Mucosa of stomach (tissue), 1 donor: ENCODE data around the gene GAGE10.
"Not testable (repeated sequence)": the region's sequence is repeated elsewhere in the genome, so short reads cannot be mapped to it uniquely, and the experiment has no call there.

Experiments
- H3K27me3 ChIP-seq: one replicate; pipeline ENCODE4 v1.7.0; 2013; ENCODE audit warnings: mild to moderate bottlenecking, low read length; ENCODE audit not compliant: control insufficient read depth, insufficient read depth
- H3K36me3 ChIP-seq: one replicate; pipeline ENCODE4 v1.7.0; 2013; ENCODE audit warnings: low read length; ENCODE audit not compliant: control insufficient read depth, insufficient read depth
- H3K4me1 ChIP-seq: one replicate; pipeline ENCODE4 v1.7.0; 2013; ENCODE audit warnings: mild to moderate bottlenecking, low read length; ENCODE audit not compliant: control insufficient read depth, insufficient read depth
- H3K4me3 ChIP-seq: one replicate; pipeline ENCODE4 v1.7.0; 2013; ENCODE audit warnings: low read length
- H3K9ac ChIP-seq: one replicate; pipeline ENCODE4 v1.7.0; 2013; ENCODE audit warnings: mild to moderate bottlenecking, low read length, moderate library complexity
- H3K9me3 ChIP-seq: one replicate; pipeline ENCODE4 v1.7.0; 2013; ENCODE audit warnings: mild to moderate bottlenecking, low read length, moderate library complexity; ENCODE audit not compliant: control insufficient read depth
- donor health status: Pancreatic carcinoma.

The GAGE10 gene

GRCh38 chrX:49308604-49309269 lies 5.3 kb downstream of the GAGE10 start:
- Histone ChIP-seq H3K9ac (no peak overlapping the region), H3K4me3 (no peak overlapping the region), H3K36me3 (no peaks in the 10 kb centered on the region), H3K27me3 (no peaks in the 10 kb centered on the region), H3K9me3 (no peaks in the 10 kb centered on the region), H3K4me1 (no peaks in the 10 kb centered on the region)

GRCh38 chrX:49309401-49309981 lies 6.0 kb downstream of the GAGE10 start:
- no peaks in the 10 kb centered on the region for H3K9me3 ChIP-seq
- no peak overlapping the region for H3K4me3 ChIP-seq
- H3K27me3 ChIP-seq: no peaks in the 10 kb centered on the region
- H3K36me3 ChIP-seq: no peaks in the 10 kb centered on the region
- H3K9ac ChIP-seq: peak overlapping the region; percentile 68
- H3K4me1 ChIP-seq: no peaks in the 10 kb centered on the region

GRCh38 chrX:49310371-49310770 lies 6.9 kb downstream of the GAGE10 start:
- H3K4me1 ChIP-seq: no peaks in the 10 kb centered on the region
- no peak overlapping the region for H3K4me3 ChIP-seq
- no peak overlapping the region for H3K9ac ChIP-seq
- no peaks in the 10 kb centered on the region for H3K9me3 ChIP-seq
- no peaks in the 10 kb centered on the region for H3K36me3 ChIP-seq
- no peaks in the 10 kb centered on the region for H3K27me3 ChIP-seq

DNA sequence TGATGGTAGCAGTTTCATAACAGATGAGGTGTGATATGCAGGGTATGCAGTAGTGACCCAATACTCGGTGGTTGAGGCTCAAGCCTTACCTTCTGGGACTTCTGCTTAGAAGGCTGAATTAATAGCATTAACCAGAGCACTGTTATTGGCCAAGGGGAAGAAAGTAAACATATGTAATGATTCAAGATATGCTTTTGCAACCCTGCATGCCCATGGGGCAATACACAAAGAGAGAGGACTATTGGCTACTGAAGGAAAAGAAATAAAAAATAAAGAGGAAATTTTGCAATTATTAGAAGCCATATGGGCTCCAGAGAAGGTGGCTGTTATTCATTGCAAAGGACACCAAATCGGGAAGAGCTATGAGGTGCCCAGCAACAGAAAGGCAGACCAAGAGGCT lies 8.7 kb downstream of the GAGE10 start:
- Histone ChIP-seq H3K9ac (no peak overlapping the region), H3K27me3 (no peaks in the 10 kb centered on the region), H3K4me3 (no peak overlapping the region), H3K9me3 (no peaks in the 10 kb centered on the region), H3K4me1 (no peaks in the 10 kb centered on the region), H3K36me3 (no peaks in the 10 kb centered on the region)

- no peak overlapping the region for H3K9ac ChIP-seq
- H3K4me3 ChIP-seq: no peak overlapping the region
- H3K36me3 ChIP-seq: no peaks in the 10 kb centered on the region
- H3K27me3 ChIP-seq: no peaks in the 10 kb centered on the region
- H3K4me1 ChIP-seq: no peaks in the 10 kb centered on the region
- H3K9me3 ChIP-seq: no peaks in the 10 kb centered on the region
These were observed 12.6 kb downstream of the GAGE10 start for GRCh38 chrX:49316085-49316484.

- not testable (repeated sequence) for H3K9me3 ChIP-seq, H3K27me3 ChIP-seq, H3K9ac ChIP-seq, H3K4me3 ChIP-seq, H3K36me3 ChIP-seq, H3K4me1 ChIP-seq
These were observed 18.3 kb downstream of the GAGE10 start, which contains the start of gene GAGE12J for GRCh38 chrX:49321737-49322136. Gene GAGE12J, plus strand, starts transcription at chrX:49322037. Its CDS starts 1,157 bp downstream, at chrX:49323194.

- H3K36me3 ChIP-seq, H3K9me3 ChIP-seq, H3K4me3 ChIP-seq, H3K9ac ChIP-seq, H3K27me3 ChIP-seq, H3K4me1 ChIP-seq: not testable (repeated sequence)
These were observed 18.8 kb downstream of the GAGE10 start for GRCh38 chrX:49322266-49322665.

DNA sequence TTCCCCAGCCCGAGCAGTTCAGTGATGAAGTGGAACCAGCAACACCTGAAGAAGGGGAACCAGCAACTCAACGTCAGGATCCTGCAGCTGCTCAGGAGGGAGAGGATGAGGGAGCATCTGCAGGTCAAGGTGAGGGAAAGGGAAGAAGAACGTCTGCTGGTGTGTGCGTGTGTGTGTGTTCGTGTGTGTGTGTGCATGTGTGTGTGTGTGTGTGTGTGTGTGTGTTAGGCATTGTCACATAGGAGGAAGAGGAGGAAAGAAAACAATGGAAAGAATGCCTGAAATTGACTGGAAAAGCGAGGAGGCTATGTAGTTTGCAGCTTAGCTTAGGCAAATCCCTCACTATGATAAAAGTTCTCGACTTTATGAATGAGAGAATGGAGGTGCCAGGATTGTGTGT lies 20.3 kb downstream of the GAGE10 start:
- not testable (repeated sequence) for H3K4me1 ChIP-seq, H3K27me3 ChIP-seq, H3K9me3 ChIP-seq

DNA sequence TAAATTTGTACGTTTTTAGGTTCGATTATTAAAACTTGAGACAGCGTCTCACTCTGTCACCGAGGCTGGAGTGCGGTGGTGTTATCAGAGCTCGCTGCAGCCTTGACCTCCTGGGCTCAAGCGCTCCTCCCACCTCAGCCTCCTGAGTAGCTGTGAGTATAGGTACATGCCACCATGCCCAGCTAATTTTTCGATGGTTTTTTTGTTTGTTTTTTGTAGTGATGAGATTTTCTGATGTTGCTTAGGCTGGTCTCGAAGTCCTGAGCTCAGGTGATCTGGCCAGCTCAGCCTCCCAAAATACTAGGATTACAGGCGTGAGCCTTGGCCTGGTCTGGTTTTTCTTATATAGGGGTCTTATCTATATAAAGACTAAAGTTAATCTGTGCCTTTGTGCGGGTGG lies 27.0 kb downstream of the GAGE10 start:
- not testable (repeated sequence) for H3K36me3 ChIP-seq, H3K9me3 ChIP-seq, H3K4me1 ChIP-seq, H3K9ac ChIP-seq, H3K27me3 ChIP-seq, H3K4me3 ChIP-seq

More for the DNA sequence above, 20.3 kb downstream of the GAGE10 start:
- not testable (repeated sequence) for H3K4me3 ChIP-seq, H3K9ac ChIP-seq, H3K36me3 ChIP-seq

DNA sequence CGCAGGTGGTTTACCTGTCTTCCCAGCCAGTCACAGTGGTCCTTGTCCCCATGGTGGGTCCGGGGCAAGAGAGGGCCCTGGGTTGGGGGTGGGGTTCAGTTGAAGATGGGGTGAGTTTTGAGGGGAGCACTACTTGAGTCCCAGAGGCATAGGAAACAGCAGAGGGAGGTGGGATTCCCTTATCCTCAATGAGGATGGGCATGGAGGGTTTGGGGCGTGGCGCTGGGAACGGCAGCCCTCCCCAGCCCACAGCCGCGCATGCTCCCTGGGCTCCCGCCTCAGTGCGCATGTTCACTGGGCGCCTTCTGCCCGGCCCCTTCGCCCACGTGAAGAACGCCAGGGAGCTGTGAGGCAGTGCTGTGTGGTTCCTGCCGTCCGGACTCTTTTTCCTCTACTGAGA lies 27.8 kb downstream of the GAGE10 start, which contains the start of gene GAGE13:
GAGE13 (plus strand) TSS at position 301 of the 400 bp plus-strand sequence. CDS start 1,156 bp downstream, outside the sequence.
- not testable (repeated sequence) for H3K9me3 ChIP-seq, H3K9ac ChIP-seq, H3K36me3 ChIP-seq, H3K4me1 ChIP-seq, H3K27me3 ChIP-seq, H3K4me3 ChIP-seq

DNA sequence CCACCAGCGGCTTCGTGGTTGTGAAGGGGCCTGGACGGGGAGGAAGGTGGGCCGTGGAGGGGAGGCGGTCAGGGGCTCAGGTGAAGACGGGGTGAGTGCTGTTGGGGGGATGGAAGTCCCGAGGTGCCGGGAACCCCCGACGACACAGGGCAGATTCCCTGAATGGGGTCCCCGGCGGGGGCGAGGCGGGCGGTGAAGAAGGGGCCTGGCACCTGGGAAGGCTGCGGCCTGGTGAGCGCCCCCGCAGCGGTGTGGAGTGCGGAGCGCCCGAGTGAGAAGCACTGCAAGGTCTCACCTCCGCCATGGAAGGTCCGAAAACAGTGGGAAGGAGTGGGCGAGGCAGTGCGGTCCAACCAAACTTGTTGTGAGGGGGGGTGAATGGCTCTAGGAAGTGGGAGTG lies 28.4 kb downstream of the GAGE10 start:
- H3K9ac ChIP-seq, H3K36me3 ChIP-seq, H3K4me3 ChIP-seq, H3K4me1 ChIP-seq, H3K9me3 ChIP-seq, H3K27me3 ChIP-seq: not testable (repeated sequence)

DNA sequence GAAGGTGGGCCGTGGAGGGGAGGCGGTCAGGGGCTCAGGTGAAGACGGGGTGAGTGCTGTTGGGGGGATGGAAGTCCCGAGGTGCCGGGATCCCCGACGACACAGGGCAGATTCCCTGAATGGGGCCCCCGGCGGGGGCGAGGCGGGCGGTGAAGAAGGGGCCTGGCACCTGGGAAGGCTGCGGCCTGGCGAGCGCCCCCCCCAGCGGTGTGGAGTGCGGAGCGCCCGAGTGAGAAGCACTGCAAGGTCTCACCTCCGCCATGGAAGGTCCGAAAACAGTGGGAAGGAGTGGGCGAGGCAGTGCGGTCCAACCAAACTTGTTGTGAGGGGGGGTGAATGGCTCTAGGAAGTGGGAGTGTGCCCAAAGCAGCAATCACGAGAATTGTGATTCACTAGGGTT lies 38.0 kb downstream of the GAGE10 start:
- not testable (repeated sequence) for H3K9me3 ChIP-seq, H3K9ac ChIP-seq, H3K27me3 ChIP-seq, H3K4me1 ChIP-seq, H3K36me3 ChIP-seq, H3K4me3 ChIP-seq
